Ovary (tissue), 9 donors: ENCODE results near the gene ST6GALNAC3. TPM values are rescaled to one million over a fixed set of nuclear protein-coding genes. Genes with fewer than 3 reads are reported as not detected.

Experiments used
- DNase-seq, 5 donors: peaks; one replicate each; pipeline ENCODE4 v3.0.0-alpha.2; 2019 to 2020
- H3K27ac ChIP-seq, 2 donors: fragments of 200-600 bp; one replicate each; pipeline versions ENCODE4 v1.5.1 to v1.8.0; 2019 to 2022
- H3K27me3 ChIP-seq: fragments of 200-600 bp; one replicate; pipeline ENCODE4 v1.8.0; 2022
- H3K36me3 ChIP-seq: fragments of 200-600 bp; sonication (generic); one replicate; pipeline ENCODE4 v1.5.1; 2019
- H3K4me1 ChIP-seq: one replicate; pipeline ENCODE4 v1.8.1; 2013; ENCODE audit warnings: mild to moderate bottlenecking, moderate library complexity; ENCODE audit not compliant: insufficient read depth
- H3K4me3 ChIP-seq: fragments of 200-600 bp; sonication (generic); one replicate; pipeline ENCODE4 v1.5.1; 2017
- H3K9me3 ChIP-seq, 2 donors: fragments of 200-600 bp in 1 of 2; sonication (generic) in 1 of 2; one replicate each; pipeline versions ENCODE4 v1.5.1 to v1.8.1; 2013 to 2019; ENCODE audit warnings: mild to moderate bottlenecking in 1 of 2, moderate library complexity in 1 of 2
- EP300 ChIP-seq: sonication (generic); formaldehyde crosslinking; IDR thresholded peaks from one replicate; pipeline ENCODE4 v1.6.1; 2017; ENCODE audit warnings: antibody characterized with exemption
- POLR2A ChIP-seq: fragments of 450-650 bp; IDR thresholded peaks from one replicate; pipeline ENCODE4 v1.6.1; 2017; ENCODE audit warnings: antibody characterized with exemption, mild to moderate bottlenecking, moderate library complexity
- WGBS, 3 donors: extraction: QIAGEN DNeasy Blood & Tissue Kit in 1 of 3; methylation state at CpG; one replicate each; pipeline versions ENCODE4 v1.1.5 to v1.1.7; 2013 to 2017; 5-methylcytosine and 5-hydroxymethylcytosine counted together
- intact Hi-C, 4 donors: fragments of 100-400 bp; cut with DNase I; formaldehyde crosslinking; loops; one replicate each; pipeline versions ENCODE4 v1.11.0 to v1.15.1; 2022 to 2023
- polyA plus RNA-seq, 2 donors: library from polyadenylated mRNA; stranded (reverse); fragments of 200-250 nt in 1 of 2; fragments of 350-450 nt in 1 of 2; fragmentation: Illumina TruSeq in 1 of 2; extraction: RNeasy Lipid Tissue Mini Kit (QIAGEN cat#74804) in 1 of 2; gene quantifications; one replicate each; pipeline ENCODE4 v1.2.3, GENCODE V29; 2013 to 2014
- total RNA-seq, 7 donors: library from RNA; depleted of rRNA in 2 of 7; stranded (reverse); fragments of >200 nt in 2 of 7; fragmentation: NEBNext Ultra II Directional in 3 of 7; extraction: Animal tissue kit (Norgen Biotek cat#: 25700) in 3 of 7; gene quantifications; one replicate each; pipeline versions ENCODE4 v1.1.0 to v1.2.4, GENCODE V29; 2016 to 2023
- TF ChIP-seq, protein P1 (sequence below), 3 donors: fragments of 450-650 bp in 2 of 3; fragments of 200-600 bp in 1 of 3; IDR thresholded peaks; one replicate each; pipeline versions ENCODE4 v1.5.1 to v1.8.0; 2016 to 2022; ENCODE audit warnings: antibody characterized with exemption in 3 of 3, mild to moderate bottlenecking in 1 of 3
- donor health status: DM: no; HTN: no; CAD: no; lungs with moderate emphysema.
- donor health status: DM: no; HTN: no; CAD: no.
- donor health status: Bipolar disorder and iron deficiency.
- donor health status: DM: yes; HTN: yes; CAD: no.
- donor health status: DM: no; HTN: no; CAD: no.
- donor health status: DM: yes; HTN: yes; CAD: no.

The ST6GALNAC3 gene
- total and polyA plus RNA-seq, 9 donors = 1.9 to 6.7 (median 4.0) TPM

DNA sequence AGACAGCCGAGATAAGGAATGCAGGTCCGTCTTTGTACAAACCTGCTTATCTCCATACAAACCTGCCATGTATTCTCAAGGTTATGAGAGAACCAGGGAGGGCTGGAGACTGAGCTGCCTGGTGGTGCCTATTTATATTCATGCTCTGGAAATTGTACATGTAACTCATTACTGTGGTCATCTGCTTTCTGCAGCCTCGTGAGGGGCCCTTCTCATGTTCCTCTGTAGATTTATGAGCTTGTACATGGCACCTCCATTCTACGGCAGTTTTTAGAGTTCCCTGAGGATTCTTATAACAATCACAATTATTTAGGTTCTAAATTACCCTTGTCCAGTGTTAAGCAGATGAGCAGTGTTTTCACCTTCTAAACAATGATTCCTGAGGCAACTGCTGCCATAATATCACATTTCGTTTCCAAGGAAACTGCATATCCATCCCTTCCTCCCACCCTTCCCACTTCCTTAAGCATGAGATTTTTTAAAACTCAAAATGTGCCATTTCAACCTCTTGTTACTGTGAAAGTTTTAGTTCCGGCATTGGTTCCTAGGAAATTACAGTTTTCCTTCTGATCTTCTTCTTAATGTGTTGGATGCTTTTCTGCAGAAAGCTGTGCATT, 112.1 kb downstream of the ST6GALNAC3 start:
- WGBS, 3 donors = 33 to 43% (median 34%) methylated on average over 6 of the region's 6 CpGs
- intact Hi-C loops = no loop called here
- no peaks in the 10 kb centered on the region for H3K4me1 ChIP-seq
- no peak overlapping the region for H3K4me3 ChIP-seq
- no peaks in the 10 kb centered on the region for H3K36me3 ChIP-seq
- H3K27me3 ChIP-seq = no peaks in the 10 kb centered on the region
- no peak for DNase-seq
- no peak for TF ChIP-seq EP300
- no peak for TF ChIP-seq POLR2A
- TF ChIP-seq, protein P1, sequence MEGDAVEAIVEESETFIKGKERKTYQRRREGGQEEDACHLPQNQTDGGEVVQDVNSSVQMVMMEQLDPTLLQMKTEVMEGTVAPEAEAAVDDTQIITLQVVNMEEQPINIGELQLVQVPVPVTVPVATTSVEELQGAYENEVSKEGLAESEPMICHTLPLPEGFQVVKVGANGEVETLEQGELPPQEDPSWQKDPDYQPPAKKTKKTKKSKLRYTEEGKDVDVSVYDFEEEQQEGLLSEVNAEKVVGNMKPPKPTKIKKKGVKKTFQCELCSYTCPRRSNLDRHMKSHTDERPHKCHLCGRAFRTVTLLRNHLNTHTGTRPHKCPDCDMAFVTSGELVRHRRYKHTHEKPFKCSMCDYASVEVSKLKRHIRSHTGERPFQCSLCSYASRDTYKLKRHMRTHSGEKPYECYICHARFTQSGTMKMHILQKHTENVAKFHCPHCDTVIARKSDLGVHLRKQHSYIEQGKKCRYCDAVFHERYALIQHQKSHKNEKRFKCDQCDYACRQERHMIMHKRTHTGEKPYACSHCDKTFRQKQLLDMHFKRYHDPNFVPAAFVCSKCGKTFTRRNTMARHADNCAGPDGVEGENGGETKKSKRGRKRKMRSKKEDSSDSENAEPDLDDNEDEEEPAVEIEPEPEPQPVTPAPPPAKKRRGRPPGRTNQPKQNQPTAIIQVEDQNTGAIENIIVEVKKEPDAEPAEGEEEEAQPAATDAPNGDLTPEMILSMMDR (IDR thresholded peaks at IDR 0.05) = no peak
- no peaks in the 10 kb centered on the region for H3K9me3 ChIP-seq
- H3K27ac ChIP-seq = no peak overlapping the region

DNA sequence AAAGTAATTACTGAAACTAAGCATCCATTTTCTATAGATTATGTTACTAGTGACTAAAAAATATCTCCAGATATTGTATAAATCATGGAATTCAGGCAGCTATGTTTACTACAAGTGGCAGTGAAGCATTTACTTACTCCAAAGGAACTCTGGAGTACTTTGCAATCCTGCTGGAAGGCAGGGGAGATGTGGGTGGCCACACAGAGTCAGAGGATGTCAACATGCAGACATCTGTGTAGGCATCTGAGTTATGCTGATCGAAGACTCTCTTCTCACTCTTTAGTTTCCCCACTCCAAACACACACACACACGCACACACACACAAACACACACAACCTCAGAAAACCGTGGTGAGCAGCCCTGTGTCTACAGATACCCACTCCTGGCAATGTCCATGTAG, 112.9 kb downstream of the ST6GALNAC3 start:
- Histone ChIP-seq H3K9me3 (no peaks in the 10 kb centered on the region), H3K36me3 (no peaks in the 10 kb centered on the region), H3K4me1 (no peaks in the 10 kb centered on the region), H3K27me3 (no peaks in the 10 kb centered on the region), H3K27ac (no peak overlapping the region), H3K4me3 (no peak overlapping the region)
- intact Hi-C loops = no loop called here
- no peak for DNase-seq
- TF ChIP-seq, protein P1 (IDR thresholded peaks at IDR 0.05) = no peak
- TF ChIP-seq EP300 (no peak), POLR2A (no peak)
- WGBS, 3 donors = 87 to 95% (median 89%) methylated on average over 3 of the region's 3 CpGs

DNA sequence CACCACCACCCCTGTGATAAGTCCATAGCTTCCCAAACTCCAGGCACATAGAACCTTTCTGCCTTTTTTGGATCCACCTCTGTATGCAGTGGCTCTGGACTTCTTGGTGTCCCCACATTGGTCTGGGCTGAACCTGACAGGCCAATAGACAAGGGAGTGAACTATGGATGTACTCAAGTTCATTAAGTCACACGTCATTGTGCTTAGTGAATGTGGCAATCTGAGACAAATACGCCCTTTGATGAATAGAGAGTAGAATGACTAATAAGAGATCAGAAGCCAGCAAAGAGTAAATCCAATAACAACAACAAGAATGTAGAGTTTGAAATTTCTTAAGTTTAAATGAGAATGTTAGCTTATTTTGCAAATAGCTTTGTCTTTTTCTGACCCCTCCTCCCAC, 114.8 kb downstream of the ST6GALNAC3 start:
- no peak for DNase-seq
- Histone ChIP-seq H3K4me1 (no peaks in the 10 kb centered on the region), H3K27ac (no peak overlapping the region), H3K4me3 (no peak overlapping the region), H3K27me3 (no peaks in the 10 kb centered on the region), H3K9me3 (no peaks in the 10 kb centered on the region), H3K36me3 (no peaks in the 10 kb centered on the region)
- TF ChIP-seq POLR2A = no peak
- TF ChIP-seq, protein P1 (IDR thresholded peaks at IDR 0.05) = no peak
- no peak for TF ChIP-seq EP300
- WGBS, 3 donors = 65 to 97% (median 72%) methylated on average over 2 of the region's 2 CpGs
- intact Hi-C loops = no loop called here

DNA sequence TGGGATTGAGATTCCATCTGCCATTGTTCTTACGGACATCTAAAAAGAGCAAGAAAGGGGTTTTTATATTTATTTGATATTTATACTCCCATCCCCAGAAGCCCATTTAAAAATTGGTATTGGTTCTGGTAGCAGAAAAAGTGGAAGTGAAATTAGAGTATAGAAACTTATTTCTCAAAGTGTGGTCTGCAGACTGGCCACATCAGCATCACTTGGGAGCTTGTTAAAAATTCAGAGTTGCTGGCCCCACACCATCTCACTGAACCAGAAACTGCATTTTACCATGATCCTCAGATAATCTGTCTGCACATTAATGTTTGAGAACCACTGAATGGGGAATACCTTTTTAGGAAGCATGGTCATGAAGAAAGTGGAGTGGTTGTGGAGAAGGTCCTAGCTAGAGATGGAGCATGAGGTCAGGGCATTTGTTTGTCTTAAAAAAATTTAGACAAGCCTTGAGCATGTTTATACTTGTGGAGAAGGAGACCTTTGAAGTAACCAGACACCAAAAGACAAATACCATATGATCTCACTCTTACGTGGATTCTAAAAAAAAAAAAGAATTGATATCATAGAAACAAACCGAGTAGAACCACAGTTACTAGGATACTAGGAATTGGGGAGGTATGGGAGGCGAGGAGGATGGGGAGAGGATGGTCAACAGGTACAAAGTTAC, 116.3 kb downstream of the ST6GALNAC3 start:
- no peak for DNase-seq
- no peaks in the 10 kb centered on the region for H3K9me3 ChIP-seq
- WGBS, 3 donors = 76 to 84% (median 83%) methylated on average over 4 of the region's 4 CpGs
- intact Hi-C loops = no loop called here
- no peak overlapping the region for H3K27ac ChIP-seq
- H3K36me3 ChIP-seq = no peaks in the 10 kb centered on the region
- no peaks in the 10 kb centered on the region for H3K4me1 ChIP-seq
- TF ChIP-seq, protein P1 (IDR thresholded peaks at IDR 0.05) = no peak
- no peak for TF ChIP-seq EP300
- TF ChIP-seq POLR2A = no peak
- H3K4me3 ChIP-seq = no peak overlapping the region
- no peaks in the 10 kb centered on the region for H3K27me3 ChIP-seq
